OCI-M2 (cell line): ENCODE data around the gene TUSC1.
"Not testable (repeated sequence)": the region's sequence is repeated elsewhere in the genome, so short reads cannot be mapped to it uniquely, and the experiment has no call there.

Source experiments
- DNase-seq: peaks from one replicate; lab custom pipeline; 2025; ENCODE audit not compliant: unreplicated experiment; lab: John Stamatoyannopoulos, UW

Gene TUSC1

GRCh38 chr9:25678147-25678666 lies at the start of gene TUSC1:
TSS of gene TUSC1 (minus strand) at chr9:25678444. CDS start at chr9:25678312, 132 bp downstream.
- peak; percentile 35 for DNase-seq

GRCh38 chr9:25726871-25727410 lies 48.7 kb upstream of the TUSC1 start:
- no peak for DNase-seq

GRCh38 chr9:25724424-25724823 lies 46.2 kb upstream of the TUSC1 start:
- DNase-seq: no peak

- no peak for DNase-seq
These were observed 38.1 kb upstream of the TUSC1 start for GRCh38 chr9:25716220-25716872.

GRCh38 chr9:25709941-25710340 lies 31.7 kb upstream of the TUSC1 start:
- no peak for DNase-seq

GRCh38 chr9:25704800-25705199 lies 26.6 kb upstream of the TUSC1 start:
- DNase-seq: no peak

- DNase-seq: no peak
These were observed 25.6 kb upstream of the TUSC1 start for GRCh38 chr9:25703701-25704357.

- no peak for DNase-seq
These were observed 24.3 kb upstream of the TUSC1 start for GRCh38 chr9:25702536-25702935.

- not testable (repeated sequence) for DNase-seq
These were observed 22.7 kb upstream of the TUSC1 start for GRCh38 chr9:25700899-25701298.

GRCh38 chr9:25700430-25700829 lies 22.2 kb upstream of the TUSC1 start:
- DNase-seq: no peak

- no peak for DNase-seq
These were observed 13.5 kb upstream of the TUSC1 start for GRCh38 chr9:25691786-25692185.

GRCh38 chr9:25684321-25684720 lies 6.1 kb upstream of the TUSC1 start:
- DNase-seq: no peak

GRCh38 chr9:25681266-25681665 lies 3.0 kb upstream of the TUSC1 start:
- DNase-seq: no peak

- no peak for DNase-seq
These were observed 659 bp upstream of the TUSC1 start for GRCh38 chr9:25678846-25679360.

- DNase-seq: peak; percentile 47
These were observed 720 bp downstream of the TUSC1 start for GRCh38 chr9:25677301-25678146.

GRCh38 chr9:25675858-25676257 lies 2.4 kb downstream of the TUSC1 start:
- not testable (repeated sequence) for DNase-seq

- DNase-seq: no peak
These were observed 19.7 kb downstream of the TUSC1 start for GRCh38 chr9:25658571-25658970.

GRCh38 chr9:25654417-25654816 lies 23.8 kb downstream of the TUSC1 start:
- DNase-seq: no peak

GRCh38 chr9:25648116-25648515 lies 30.1 kb downstream of the TUSC1 start:
- no peak for DNase-seq

GRCh38 chr9:25636026-25636425 lies 42.2 kb downstream of the TUSC1 start:
- no peak for DNase-seq

- DNase-seq: no peak
These were observed 49.0 kb downstream of the TUSC1 start for GRCh38 chr9:25629231-25629630.
